ENCODE data around the gene GRIA3.
"Not testable (repeated sequence)": the region's sequence is repeated elsewhere in the genome, so short reads cannot be mapped to it uniquely, and the experiment has no call there.

GRIA3 gene

GRCh38 chrX:123272630-123273029, 88.6 kb downstream of the GRIA3 start:
- no peaks in the 10 kb centered on the region for H3K9me3 Mint-ChIP-seq
- no peak overlapping the region for H3K4me3 Mint-ChIP-seq
- no peaks in the 10 kb centered on the region for H3K4me1 Mint-ChIP-seq
- no peak for DNase-seq
- ATAC-seq: no peak
- H3K36me3 Mint-ChIP-seq (ENCODE audit: low read depth): no peaks in the 10 kb centered on the region
- no peak overlapping the region for H3K27ac Mint-ChIP-seq
- no peaks in the 10 kb centered on the region for H3K27me3 Mint-ChIP-seq

GRCh38 chrX:123274796-123275195, 90.7 kb downstream of the GRIA3 start:
- DNase-seq (no peak), ATAC-seq (no peak)
- Mint-ChIP-seq H3K27ac (no peak overlapping the region), H3K9me3 (no peaks in the 10 kb centered on the region), H3K36me3 (ENCODE audit: low read depth) (no peaks in the 10 kb centered on the region), H3K4me3 (no peak overlapping the region), H3K27me3 (no peaks in the 10 kb centered on the region), H3K4me1 (no peaks in the 10 kb centered on the region)

GRCh38 chrX:123277347-123277746, 93.3 kb downstream of the GRIA3 start:
- ATAC-seq (no peak), DNase-seq (no peak)
- no peak overlapping the region for H3K27ac Mint-ChIP-seq
- H3K27me3 Mint-ChIP-seq: no peaks in the 10 kb centered on the region
- H3K4me1 Mint-ChIP-seq: no peaks in the 10 kb centered on the region
- H3K36me3 Mint-ChIP-seq (ENCODE audit: low read depth): no peaks in the 10 kb centered on the region
- H3K9me3 Mint-ChIP-seq: no peaks in the 10 kb centered on the region
- H3K4me3 Mint-ChIP-seq: no peak overlapping the region

GRCh38 chrX:123277821-123278220, 93.7 kb downstream of the GRIA3 start:
- no peak for DNase-seq
- no peaks in the 10 kb centered on the region for H3K36me3 Mint-ChIP-seq (ENCODE audit: low read depth)
- no peak for ATAC-seq
- no peaks in the 10 kb centered on the region for H3K4me1 Mint-ChIP-seq
- H3K9me3 Mint-ChIP-seq: no peaks in the 10 kb centered on the region
- H3K27ac Mint-ChIP-seq: no peak overlapping the region
- no peaks in the 10 kb centered on the region for H3K27me3 Mint-ChIP-seq
- H3K4me3 Mint-ChIP-seq: no peak overlapping the region

- ATAC-seq (no peak), DNase-seq (no peak)
- Mint-ChIP-seq H3K4me1 (no peaks in the 10 kb centered on the region), H3K36me3 (ENCODE audit: low read depth) (no peaks in the 10 kb centered on the region), H3K4me3 (no peak overlapping the region), H3K27me3 (no peaks in the 10 kb centered on the region), H3K9me3 (no peaks in the 10 kb centered on the region), H3K27ac (no peak overlapping the region)
Observed at GRCh38 chrX:123282241-123282640, 98.2 kb downstream of the GRIA3 start.

- H3K27me3 Mint-ChIP-seq; H3K9me3 Mint-ChIP-seq; H3K27ac Mint-ChIP-seq; H3K4me3 Mint-ChIP-seq; H3K36me3 Mint-ChIP-seq (ENCODE audit: low read depth); DNase-seq; H3K4me1 Mint-ChIP-seq; ATAC-seq: not testable (repeated sequence)
Observed at GRCh38 chrX:123283407-123283806, 99.3 kb downstream of the GRIA3 start.

GRCh38 chrX:123291623-123292022, 107.5 kb downstream of the GRIA3 start:
- Mint-ChIP-seq H3K9me3 (no peaks in the 10 kb centered on the region), H3K36me3 (ENCODE audit: low read depth) (no peaks in the 10 kb centered on the region), H3K27ac (no peak overlapping the region), H3K4me1 (no peaks in the 10 kb centered on the region), H3K4me3 (no peak overlapping the region), H3K27me3 (no peaks in the 10 kb centered on the region)
- DNase-seq: no peak
- no peak for ATAC-seq

- ATAC-seq: no peak
- no peak overlapping the region for H3K4me3 Mint-ChIP-seq
- H3K27ac Mint-ChIP-seq: no peak overlapping the region
- no peaks in the 10 kb centered on the region for H3K27me3 Mint-ChIP-seq
- DNase-seq: no peak
- H3K36me3 Mint-ChIP-seq (ENCODE audit: low read depth): no peaks in the 10 kb centered on the region
- H3K4me1 Mint-ChIP-seq: no peaks in the 10 kb centered on the region
- peaks cover 6% of the 10 kb centered on the region for H3K9me3 Mint-ChIP-seq
Observed at GRCh38 chrX:123298026-123298425, 113.9 kb downstream of the GRIA3 start.

GRCh38 chrX:123303429-123303828, 119.4 kb downstream of the GRIA3 start:
- H3K27me3 Mint-ChIP-seq: no peaks in the 10 kb centered on the region
- ATAC-seq (no peak), DNase-seq (no peak)
- no peaks in the 10 kb centered on the region for H3K4me1 Mint-ChIP-seq
- H3K36me3 Mint-ChIP-seq (ENCODE audit: low read depth): no peaks in the 10 kb centered on the region
- peaks cover 6% of the 10 kb centered on the region for H3K9me3 Mint-ChIP-seq
- no peak overlapping the region for H3K27ac Mint-ChIP-seq
- no peak overlapping the region for H3K4me3 Mint-ChIP-seq

GRCh38 chrX:123308658-123309057, 124.6 kb downstream of the GRIA3 start:
- Mint-ChIP-seq H3K27me3 (no peaks in the 10 kb centered on the region), H3K9me3 (no peaks in the 10 kb centered on the region), H3K27ac (no peak overlapping the region), H3K36me3 (ENCODE audit: low read depth) (no peaks in the 10 kb centered on the region), H3K4me1 (no peaks in the 10 kb centered on the region), H3K4me3 (no peak overlapping the region)
- DNase-seq (no peak), ATAC-seq (no peak)

- H3K36me3 Mint-ChIP-seq (ENCODE audit: low read depth): no peaks in the 10 kb centered on the region
- DNase-seq: no peak
- no peaks in the 10 kb centered on the region for H3K4me1 Mint-ChIP-seq
- H3K9me3 Mint-ChIP-seq: no peaks in the 10 kb centered on the region
- H3K4me3 Mint-ChIP-seq: no peak overlapping the region
- no peak for ATAC-seq
- no peak overlapping the region for H3K27ac Mint-ChIP-seq
- no peaks in the 10 kb centered on the region for H3K27me3 Mint-ChIP-seq
Observed at GRCh38 chrX:123310112-123310511, 126.0 kb downstream of the GRIA3 start.

- Mint-ChIP-seq H3K4me1 (no peaks in the 10 kb centered on the region), H3K36me3 (ENCODE audit: low read depth) (no peaks in the 10 kb centered on the region), H3K27ac (no peak overlapping the region), H3K4me3 (no peak overlapping the region), H3K9me3 (no peaks in the 10 kb centered on the region), H3K27me3 (no peaks in the 10 kb centered on the region)
- DNase-seq (no peak), ATAC-seq (no peak)
Observed at GRCh38 chrX:123311486-123311885, 127.4 kb downstream of the GRIA3 start.

GRCh38 chrX:123313486-123313885, 129.4 kb downstream of the GRIA3 start:
- Mint-ChIP-seq H3K4me1 (no peaks in the 10 kb centered on the region), H3K9me3 (no peaks in the 10 kb centered on the region), H3K27me3 (no peaks in the 10 kb centered on the region), H3K36me3 (ENCODE audit: low read depth) (no peaks in the 10 kb centered on the region), H3K27ac (no peak overlapping the region), H3K4me3 (no peak overlapping the region)
- ATAC-seq (no peak), DNase-seq (no peak)

GRCh38 chrX:123320622-123321021, 136.5 kb downstream of the GRIA3 start:
- no peaks in the 10 kb centered on the region for H3K36me3 Mint-ChIP-seq (ENCODE audit: low read depth)
- no peaks in the 10 kb centered on the region for H3K4me1 Mint-ChIP-seq
- no peaks in the 10 kb centered on the region for H3K9me3 Mint-ChIP-seq
- DNase-seq (no peak), ATAC-seq (no peak)
- H3K27ac Mint-ChIP-seq: no peak overlapping the region
- no peak overlapping the region for H3K4me3 Mint-ChIP-seq
- no peaks in the 10 kb centered on the region for H3K27me3 Mint-ChIP-seq

GRCh38 chrX:123322536-123322935, 138.5 kb downstream of the GRIA3 start:
- H3K4me1 Mint-ChIP-seq: no peaks in the 10 kb centered on the region
- H3K27ac Mint-ChIP-seq: no peak overlapping the region
- DNase-seq (no peak), ATAC-seq (no peak)
- no peaks in the 10 kb centered on the region for H3K36me3 Mint-ChIP-seq (ENCODE audit: low read depth)
- H3K27me3 Mint-ChIP-seq: no peaks in the 10 kb centered on the region
- H3K9me3 Mint-ChIP-seq: no peaks in the 10 kb centered on the region
- no peak overlapping the region for H3K4me3 Mint-ChIP-seq

- no peak for ATAC-seq
- no peak for DNase-seq
- Mint-ChIP-seq H3K4me3 (no peak overlapping the region), H3K36me3 (ENCODE audit: low read depth) (no peaks in the 10 kb centered on the region), H3K4me1 (no peaks in the 10 kb centered on the region), H3K27ac (no peak overlapping the region), H3K9me3 (no peaks in the 10 kb centered on the region), H3K27me3 (no peaks in the 10 kb centered on the region)
Observed at GRCh38 chrX:123324625-123325024, 140.5 kb downstream of the GRIA3 start.

Measured in activated naive CD8-positive, alpha-beta T cell treated with anti-CD3 and anti-CD28 coated beads, Interleukin-2, amount 50 U/mL, for 24 hours (primary cell).